Mucosa of descending colon (tissue), 3 donors: ENCODE measurements around the gene NAIF1. TPM values are rescaled to one million over a fixed set of nuclear protein-coding genes. Genes with fewer than 3 reads are reported as not detected.

Source experiments
- ATAC-seq: fragments of 200-7000 bp; cut with Tn5 transposase; one replicate; pipeline ENCODE4 v1.9.1; 2020; ENCODE audit warnings: mild to moderate bottlenecking, moderate library complexity
- DNase-seq, 3 donors: peaks; one replicate each; pipeline ENCODE4 v3.0.0-alpha.2; 2020
- H3K36me3 ChIP-seq: fragments of 200-600 bp; one replicate; pipeline ENCODE4 v1.8.0; 2021; ENCODE audit warnings: low read depth, mild to moderate bottlenecking
- H3K4me1 ChIP-seq: fragments of 200-600 bp; one replicate; pipeline ENCODE4 v1.8.0; 2021; ENCODE audit warnings: low read depth, mild to moderate bottlenecking
- H3K4me3 ChIP-seq: fragments of 200-600 bp; one replicate; pipeline ENCODE4 v1.8.0; 2021; ENCODE audit warnings: mild to moderate bottlenecking
- H3K9me3 ChIP-seq: fragments of 200-600 bp; one replicate; pipeline ENCODE4 v1.8.0; 2021; ENCODE audit warnings: mild to moderate bottlenecking
- CTCF ChIP-seq: fragments of 200-600 bp; IDR thresholded peaks from one replicate; pipeline ENCODE4 v1.8.0; 2022; ENCODE audit warnings: antibody characterized with exemption, mild to moderate bottlenecking
- intact Hi-C, 2 donors: fragments of 100-400 bp; cut with DNase I in 1 of 2; cut with micrococcal nuclease in 1 of 2; formaldehyde crosslinking; loops; one replicate each; pipeline versions ENCODE4 v1.11.0 to v1.11.1; 2022; cut with DNase I, micrococcal nuclease
- total RNA-seq, 3 donors: library from RNA; stranded (reverse); fragmentation: NEBNext Ultra II Directional in 2 of 3; extraction: Animal tissue kit (Norgen Biotek cat#: 25700) in 2 of 3; gene quantifications; one replicate each; pipeline versions ENCODE4 v1.2.1 to v1.2.4, GENCODE V29; 2021 to 2023
- donor health status: DM: no; HTN: no; CAD: no; lungs with moderate emphysema.
- donor health status: DM: no; HTN: no; CAD: no.
- donor health status: DM: no; HTN: yes; CAD: no.

The NAIF1 gene
- total RNA-seq, 3 donors from 2014 or later: 10.4 to 12.6 (median 11.9) TPM

- ATAC-seq: no peak
- intact Hi-C loops: no loop called here
- TF ChIP-seq CTCF: no peak
- H3K36me3 ChIP-seq: no peaks in the 10 kb centered on the region
- H3K4me3 ChIP-seq: no peak overlapping the region
- no peak for DNase-seq
- H3K4me1 ChIP-seq: peaks cover 23% of the 10 kb centered on the region
- no peaks in the 10 kb centered on the region for H3K9me3 ChIP-seq
Observed at GRCh38 chr9:128084746-128085145, 17.6 kb upstream of the NAIF1 start.

GRCh38 chr9:128082151-128082550, 15.0 kb upstream of the NAIF1 start:
- peaks cover 47% of the 10 kb centered on the region for H3K4me1 ChIP-seq
- no peak for ATAC-seq
- no peak overlapping the region for H3K4me3 ChIP-seq
- H3K36me3 ChIP-seq: no peaks in the 10 kb centered on the region
- intact Hi-C loops: no loop called here
- H3K9me3 ChIP-seq: no peaks in the 10 kb centered on the region
- TF ChIP-seq CTCF: no peak
- DNase-seq: peak in 1 of 3 donors; percentile 24

GRCh38 chr9:128081056-128081455, 13.9 kb upstream of the NAIF1 start:
- no peak for TF ChIP-seq CTCF
- peaks cover 50% of the 10 kb centered on the region for H3K4me1 ChIP-seq
- intact Hi-C loops: no loop called here

GRCh38 chr9:128080206-128080605, 13.1 kb upstream of the NAIF1 start:
- Histone ChIP-seq H3K36me3 (no peaks in the 10 kb centered on the region), H3K4me3 (no peak overlapping the region), H3K4me1 (peaks cover 50% of the 10 kb centered on the region), H3K9me3 (no peaks in the 10 kb centered on the region)
- no peak for TF ChIP-seq CTCF
- no peak for ATAC-seq
- no peak for DNase-seq
- intact Hi-C loops: no loop called here

More at GRCh38 chr9:128081056-128081455, 13.9 kb upstream of the NAIF1 start:
- Histone ChIP-seq H3K9me3 (no peaks in the 10 kb centered on the region), H3K36me3 (no peaks in the 10 kb centered on the region), H3K4me3 (no peak overlapping the region)
- DNase-seq (peak in 1 of 3 donors; percentile 49), ATAC-seq (peak; percentile 5)

- no peak for TF ChIP-seq CTCF
- DNase-seq: peak in 2 of 3 donors; percentile 55 to 67
Observed at GRCh38 chr9:128078504-128079434, 11.6 kb upstream of the NAIF1 start.

More at GRCh38 chr9:128078504-128079434, 11.6 kb upstream of the NAIF1 start:
- Histone ChIP-seq H3K36me3 (no peaks in the 10 kb centered on the region), H3K9me3 (no peaks in the 10 kb centered on the region), H3K4me3 (no peak overlapping the region), H3K4me1 (peaks cover 57% of the 10 kb centered on the region)
- ATAC-seq: peak; percentile 86
- intact Hi-C loops: no loop called here
